ENCODE measurements around the gene MPPED2.

DNA sequence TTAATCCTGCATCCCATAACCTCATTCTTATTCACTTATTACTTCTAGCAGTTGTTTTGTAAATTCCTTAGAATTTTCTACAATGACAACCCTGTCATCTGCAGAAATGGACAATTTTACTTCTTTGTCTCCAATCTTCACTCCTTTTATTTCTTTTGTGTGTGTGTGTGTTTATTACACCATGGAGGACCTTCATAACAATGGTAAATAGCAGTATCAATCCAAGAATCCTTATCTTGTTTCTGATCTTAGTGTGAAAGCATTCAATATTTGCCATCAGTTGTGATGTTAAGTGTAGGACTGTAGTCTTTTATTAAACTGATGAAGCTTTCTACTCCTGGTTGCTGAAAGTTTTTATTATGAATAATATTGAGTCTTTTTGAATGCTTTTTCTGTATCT is 109.1 kb downstream of the MPPED2 start:
- TF ChIP-seq, protein P1, sequence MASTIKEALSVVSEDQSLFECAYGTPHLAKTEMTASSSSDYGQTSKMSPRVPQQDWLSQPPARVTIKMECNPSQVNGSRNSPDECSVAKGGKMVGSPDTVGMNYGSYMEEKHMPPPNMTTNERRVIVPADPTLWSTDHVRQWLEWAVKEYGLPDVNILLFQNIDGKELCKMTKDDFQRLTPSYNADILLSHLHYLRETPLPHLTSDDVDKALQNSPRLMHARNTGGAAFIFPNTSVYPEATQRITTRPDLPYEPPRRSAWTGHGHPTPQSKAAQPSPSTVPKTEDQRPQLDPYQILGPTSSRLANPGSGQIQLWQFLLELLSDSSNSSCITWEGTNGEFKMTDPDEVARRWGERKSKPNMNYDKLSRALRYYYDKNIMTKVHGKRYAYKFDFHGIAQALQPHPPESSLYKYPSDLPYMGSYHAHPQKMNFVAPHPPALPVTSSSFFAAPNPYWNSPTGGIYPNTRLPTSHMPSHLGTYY (CRISPR knock-in tag; IDR thresholded peaks at IDR 0.05) = no peak
- TF ChIP-seq, protein P2, sequence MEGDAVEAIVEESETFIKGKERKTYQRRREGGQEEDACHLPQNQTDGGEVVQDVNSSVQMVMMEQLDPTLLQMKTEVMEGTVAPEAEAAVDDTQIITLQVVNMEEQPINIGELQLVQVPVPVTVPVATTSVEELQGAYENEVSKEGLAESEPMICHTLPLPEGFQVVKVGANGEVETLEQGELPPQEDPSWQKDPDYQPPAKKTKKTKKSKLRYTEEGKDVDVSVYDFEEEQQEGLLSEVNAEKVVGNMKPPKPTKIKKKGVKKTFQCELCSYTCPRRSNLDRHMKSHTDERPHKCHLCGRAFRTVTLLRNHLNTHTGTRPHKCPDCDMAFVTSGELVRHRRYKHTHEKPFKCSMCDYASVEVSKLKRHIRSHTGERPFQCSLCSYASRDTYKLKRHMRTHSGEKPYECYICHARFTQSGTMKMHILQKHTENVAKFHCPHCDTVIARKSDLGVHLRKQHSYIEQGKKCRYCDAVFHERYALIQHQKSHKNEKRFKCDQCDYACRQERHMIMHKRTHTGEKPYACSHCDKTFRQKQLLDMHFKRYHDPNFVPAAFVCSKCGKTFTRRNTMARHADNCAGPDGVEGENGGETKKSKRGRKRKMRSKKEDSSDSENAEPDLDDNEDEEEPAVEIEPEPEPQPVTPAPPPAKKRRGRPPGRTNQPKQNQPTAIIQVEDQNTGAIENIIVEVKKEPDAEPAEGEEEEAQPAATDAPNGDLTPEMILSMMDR (IDR thresholded peaks at IDR 0.05) = no peak
- TF ChIP-seq, protein P3, sequence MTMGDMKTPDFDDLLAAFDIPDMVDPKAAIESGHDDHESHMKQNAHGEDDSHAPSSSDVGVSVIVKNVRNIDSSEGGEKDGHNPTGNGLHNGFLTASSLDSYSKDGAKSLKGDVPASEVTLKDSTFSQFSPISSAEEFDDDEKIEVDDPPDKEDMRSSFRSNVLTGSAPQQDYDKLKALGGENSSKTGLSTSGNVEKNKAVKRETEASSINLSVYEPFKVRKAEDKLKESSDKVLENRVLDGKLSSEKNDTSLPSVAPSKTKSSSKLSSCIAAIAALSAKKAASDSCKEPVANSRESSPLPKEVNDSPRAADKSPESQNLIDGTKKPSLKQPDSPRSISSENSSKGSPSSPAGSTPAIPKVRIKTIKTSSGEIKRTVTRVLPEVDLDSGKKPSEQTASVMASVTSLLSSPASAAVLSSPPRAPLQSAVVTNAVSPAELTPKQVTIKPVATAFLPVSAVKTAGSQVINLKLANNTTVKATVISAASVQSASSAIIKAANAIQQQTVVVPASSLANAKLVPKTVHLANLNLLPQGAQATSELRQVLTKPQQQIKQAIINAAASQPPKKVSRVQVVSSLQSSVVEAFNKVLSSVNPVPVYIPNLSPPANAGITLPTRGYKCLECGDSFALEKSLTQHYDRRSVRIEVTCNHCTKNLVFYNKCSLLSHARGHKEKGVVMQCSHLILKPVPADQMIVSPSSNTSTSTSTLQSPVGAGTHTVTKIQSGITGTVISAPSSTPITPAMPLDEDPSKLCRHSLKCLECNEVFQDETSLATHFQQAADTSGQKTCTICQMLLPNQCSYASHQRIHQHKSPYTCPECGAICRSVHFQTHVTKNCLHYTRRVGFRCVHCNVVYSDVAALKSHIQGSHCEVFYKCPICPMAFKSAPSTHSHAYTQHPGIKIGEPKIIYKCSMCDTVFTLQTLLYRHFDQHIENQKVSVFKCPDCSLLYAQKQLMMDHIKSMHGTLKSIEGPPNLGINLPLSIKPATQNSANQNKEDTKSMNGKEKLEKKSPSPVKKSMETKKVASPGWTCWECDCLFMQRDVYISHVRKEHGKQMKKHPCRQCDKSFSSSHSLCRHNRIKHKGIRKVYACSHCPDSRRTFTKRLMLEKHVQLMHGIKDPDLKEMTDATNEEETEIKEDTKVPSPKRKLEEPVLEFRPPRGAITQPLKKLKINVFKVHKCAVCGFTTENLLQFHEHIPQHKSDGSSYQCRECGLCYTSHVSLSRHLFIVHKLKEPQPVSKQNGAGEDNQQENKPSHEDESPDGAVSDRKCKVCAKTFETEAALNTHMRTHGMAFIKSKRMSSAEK (CRISPR knock-in tag; IDR thresholded peaks at IDR 0.05; ENCODE audit: borderline replicate concordance) = no peak
- TF ChIP-seq NFE2L1 (CRISPR knock-in tag; IDR thresholded peaks at IDR 0.05) (no peak), FOXP1 (CRISPR knock-in tag; IDR thresholded peaks at IDR 0.05; ENCODE audit: borderline replicate concordance) (no peak), ZNF317 (CRISPR knock-in tag; IDR thresholded peaks at IDR 0.05; ENCODE audit: borderline replicate concordance, low read depth) (no peak), TP53 (CRISPR knock-in tag; IDR thresholded peaks at IDR 0.05) (no peak), NR1H2 (CRISPR knock-in tag; IDR thresholded peaks at IDR 0.05) (no peak)
- TF ChIP-seq, protein P4, sequence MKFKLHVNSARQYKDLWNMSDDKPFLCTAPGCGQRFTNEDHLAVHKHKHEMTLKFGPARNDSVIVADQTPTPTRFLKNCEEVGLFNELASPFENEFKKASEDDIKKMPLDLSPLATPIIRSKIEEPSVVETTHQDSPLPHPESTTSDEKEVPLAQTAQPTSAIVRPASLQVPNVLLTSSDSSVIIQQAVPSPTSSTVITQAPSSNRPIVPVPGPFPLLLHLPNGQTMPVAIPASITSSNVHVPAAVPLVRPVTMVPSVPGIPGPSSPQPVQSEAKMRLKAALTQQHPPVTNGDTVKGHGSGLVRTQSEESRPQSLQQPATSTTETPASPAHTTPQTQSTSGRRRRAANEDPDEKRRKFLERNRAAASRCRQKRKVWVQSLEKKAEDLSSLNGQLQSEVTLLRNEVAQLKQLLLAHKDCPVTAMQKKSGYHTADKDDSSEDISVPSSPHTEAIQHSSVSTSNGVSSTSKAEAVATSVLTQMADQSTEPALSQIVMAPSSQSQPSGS (CRISPR knock-in tag; IDR thresholded peaks at IDR 0.05; ENCODE audit: borderline replicate concordance, low read depth) = no peak
- TF ChIP-seq, protein P5, sequence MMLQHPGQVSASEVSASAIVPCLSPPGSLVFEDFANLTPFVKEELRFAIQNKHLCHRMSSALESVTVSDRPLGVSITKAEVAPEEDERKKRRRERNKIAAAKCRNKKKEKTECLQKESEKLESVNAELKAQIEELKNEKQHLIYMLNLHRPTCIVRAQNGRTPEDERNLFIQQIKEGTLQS (CRISPR knock-in tag; conservative IDR thresholded peaks at IDR 0.05) = no peak
- TF ChIP-seq, protein P6, sequence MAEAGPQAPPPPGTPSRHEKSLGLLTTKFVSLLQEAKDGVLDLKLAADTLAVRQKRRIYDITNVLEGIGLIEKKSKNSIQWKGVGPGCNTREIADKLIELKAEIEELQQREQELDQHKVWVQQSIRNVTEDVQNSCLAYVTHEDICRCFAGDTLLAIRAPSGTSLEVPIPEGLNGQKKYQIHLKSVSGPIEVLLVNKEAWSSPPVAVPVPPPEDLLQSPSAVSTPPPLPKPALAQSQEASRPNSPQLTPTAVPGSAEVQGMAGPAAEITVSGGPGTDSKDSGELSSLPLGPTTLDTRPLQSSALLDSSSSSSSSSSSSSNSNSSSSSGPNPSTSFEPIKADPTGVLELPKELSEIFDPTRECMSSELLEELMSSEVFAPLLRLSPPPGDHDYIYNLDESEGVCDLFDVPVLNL (CRISPR knock-in tag; IDR thresholded peaks at IDR 0.05; ENCODE audit: borderline replicate concordance, low read depth) = no peak
- TF ChIP-seq, protein P7, sequence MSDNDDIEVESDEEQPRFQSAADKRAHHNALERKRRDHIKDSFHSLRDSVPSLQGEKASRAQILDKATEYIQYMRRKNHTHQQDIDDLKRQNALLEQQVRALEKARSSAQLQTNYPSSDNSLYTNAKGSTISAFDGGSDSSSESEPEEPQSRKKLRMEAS (CRISPR knock-in tag; IDR thresholded peaks at IDR 0.05) = no peak
- TF ChIP-seq, protein P8, sequence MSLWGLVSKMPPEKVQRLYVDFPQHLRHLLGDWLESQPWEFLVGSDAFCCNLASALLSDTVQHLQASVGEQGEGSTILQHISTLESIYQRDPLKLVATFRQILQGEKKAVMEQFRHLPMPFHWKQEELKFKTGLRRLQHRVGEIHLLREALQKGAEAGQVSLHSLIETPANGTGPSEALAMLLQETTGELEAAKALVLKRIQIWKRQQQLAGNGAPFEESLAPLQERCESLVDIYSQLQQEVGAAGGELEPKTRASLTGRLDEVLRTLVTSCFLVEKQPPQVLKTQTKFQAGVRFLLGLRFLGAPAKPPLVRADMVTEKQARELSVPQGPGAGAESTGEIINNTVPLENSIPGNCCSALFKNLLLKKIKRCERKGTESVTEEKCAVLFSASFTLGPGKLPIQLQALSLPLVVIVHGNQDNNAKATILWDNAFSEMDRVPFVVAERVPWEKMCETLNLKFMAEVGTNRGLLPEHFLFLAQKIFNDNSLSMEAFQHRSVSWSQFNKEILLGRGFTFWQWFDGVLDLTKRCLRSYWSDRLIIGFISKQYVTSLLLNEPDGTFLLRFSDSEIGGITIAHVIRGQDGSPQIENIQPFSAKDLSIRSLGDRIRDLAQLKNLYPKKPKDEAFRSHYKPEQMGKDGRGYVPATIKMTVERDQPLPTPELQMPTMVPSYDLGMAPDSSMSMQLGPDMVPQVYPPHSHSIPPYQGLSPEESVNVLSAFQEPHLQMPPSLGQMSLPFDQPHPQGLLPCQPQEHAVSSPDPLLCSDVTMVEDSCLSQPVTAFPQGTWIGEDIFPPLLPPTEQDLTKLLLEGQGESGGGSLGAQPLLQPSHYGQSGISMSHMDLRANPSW (CRISPR knock-in tag; conservative IDR thresholded peaks at IDR 0.05; ENCODE audit: low read depth) = no peak
- TF ChIP-seq, protein P9, sequence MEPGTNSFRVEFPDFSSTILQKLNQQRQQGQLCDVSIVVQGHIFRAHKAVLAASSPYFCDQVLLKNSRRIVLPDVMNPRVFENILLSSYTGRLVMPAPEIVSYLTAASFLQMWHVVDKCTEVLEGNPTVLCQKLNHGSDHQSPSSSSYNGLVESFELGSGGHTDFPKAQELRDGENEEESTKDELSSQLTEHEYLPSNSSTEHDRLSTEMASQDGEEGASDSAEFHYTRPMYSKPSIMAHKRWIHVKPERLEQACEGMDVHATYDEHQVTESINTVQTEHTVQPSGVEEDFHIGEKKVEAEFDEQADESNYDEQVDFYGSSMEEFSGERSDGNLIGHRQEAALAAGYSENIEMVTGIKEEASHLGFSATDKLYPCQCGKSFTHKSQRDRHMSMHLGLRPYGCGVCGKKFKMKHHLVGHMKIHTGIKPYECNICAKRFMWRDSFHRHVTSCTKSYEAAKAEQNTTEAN (CRISPR knock-in tag; IDR thresholded peaks at IDR 0.05) = no peak
